Chondrocyte (in vitro differentiated cells): ENCODE results near the gene TMEM196. TPM values are rescaled to one million over a fixed set of nuclear protein-coding genes. Genes with fewer than 3 reads are reported as not detected.

Experiments
- DNase-seq: peaks from one replicate; pipeline ENCODE4 v3.0.0; 2021; ENCODE audit warnings: mixed read lengths, low spot score
- H3K27ac Mint-ChIP-seq: one replicate; pipeline ENCODE4 v1.8.0; 2021; ENCODE audit warnings: mild to moderate bottlenecking, moderate library complexity, mixed read lengths; ENCODE audit not compliant: unreplicated experiment
- H3K27me3 Mint-ChIP-seq: 2 replicates; pipeline ENCODE4 v1.8.0; 2021; ENCODE audit warnings: low read depth, mixed read lengths
- H3K36me3 Mint-ChIP-seq: 2 replicates; pipeline ENCODE4 v1.8.0; 2021; ENCODE audit warnings: low read depth, mixed read lengths
- H3K4me1 Mint-ChIP-seq: 2 replicates; pipeline ENCODE4 v1.8.0; 2021; ENCODE audit warnings: low read depth, mild to moderate bottlenecking, mixed read lengths
- H3K4me3 Mint-ChIP-seq: one replicate; pipeline ENCODE4 v1.8.0; 2021; ENCODE audit warnings: mild to moderate bottlenecking, moderate library complexity, mixed read lengths; ENCODE audit not compliant: unreplicated experiment
- H3K9me3 Mint-ChIP-seq: 2 replicates; pipeline ENCODE4 v1.8.0; 2021; ENCODE audit warnings: low read depth, mixed read lengths
- CTCF ChIP-seq: fragments of 200-600 bp; sonication (generic); IDR thresholded peaks from 2 replicates; pipeline ENCODE4 v1.5.0; 2021; ENCODE audit warnings: antibody characterized with exemption, mild to moderate bottlenecking, moderate library complexity
- total RNA-seq: library from RNA; stranded (reverse); gene quantifications from 3 replicates; pipeline ENCODE4 v1.2.1, GENCODE V29; 2021

The TMEM196 gene
- total RNA-seq, 1 donor from 2014 or later, result not detected

GRCh38 chr7:19798986-19799385 lies 25.6 kb upstream of the TMEM196 start:
- no peak overlapping the region for H3K27ac Mint-ChIP-seq
- TF ChIP-seq CTCF, result no peak
- no peak for DNase-seq

GRCh38 chr7:19783541-19783940 lies 10.1 kb upstream of the TMEM196 start:
- no peak overlapping the region for H3K27ac Mint-ChIP-seq
- H3K36me3 Mint-ChIP-seq, result no peaks in the 10 kb centered on the region
- DNase-seq, result no peak
- H3K9me3 Mint-ChIP-seq, result peaks cover 16% of the 10 kb centered on the region
- no peak overlapping the region for H3K4me3 Mint-ChIP-seq
- no peaks in the 10 kb centered on the region for H3K4me1 Mint-ChIP-seq
- no peak for TF ChIP-seq CTCF
- peaks cover 12% of the 10 kb centered on the region for H3K27me3 Mint-ChIP-seq

More at GRCh38 chr7:19798986-19799385, 25.6 kb upstream of the TMEM196 start:
- no peaks in the 10 kb centered on the region for H3K9me3 Mint-ChIP-seq
- H3K36me3 Mint-ChIP-seq, result no peaks in the 10 kb centered on the region
- no peaks in the 10 kb centered on the region for H3K4me1 Mint-ChIP-seq
- no peak overlapping the region for H3K4me3 Mint-ChIP-seq
- H3K27me3 Mint-ChIP-seq, result peaks cover 10% of the 10 kb centered on the region

DNA sequence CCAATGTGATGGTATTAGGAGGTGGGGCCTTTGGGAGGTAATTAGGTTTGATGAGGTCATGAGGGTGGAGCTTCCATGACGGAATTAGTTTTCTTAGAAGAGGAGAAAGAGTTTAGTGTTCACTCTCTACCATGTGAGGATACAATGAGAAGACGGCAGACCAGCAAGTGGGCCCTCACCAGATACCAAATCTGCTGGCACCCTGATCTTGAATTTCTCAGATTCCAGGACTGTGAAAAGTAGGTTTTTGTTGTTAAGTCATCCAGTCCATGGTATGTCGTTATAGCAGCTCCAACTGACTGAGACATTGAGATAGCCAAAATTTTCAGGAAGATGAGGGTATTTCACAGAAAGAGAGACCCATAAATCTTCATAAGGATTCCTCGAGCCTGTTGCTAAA lies 3.6 kb upstream of the TMEM196 start:
- Mint-ChIP-seq H3K4me1 (peaks cover 14% of the 10 kb centered on the region), H3K36me3 (no peaks in the 10 kb centered on the region), H3K4me3 (no peak overlapping the region), H3K27ac (no peak overlapping the region), H3K27me3 (peaks cover 40% of the 10 kb centered on the region), H3K9me3 (no peaks in the 10 kb centered on the region)
- no peak for TF ChIP-seq CTCF
- DNase-seq, result no peak

DNA sequence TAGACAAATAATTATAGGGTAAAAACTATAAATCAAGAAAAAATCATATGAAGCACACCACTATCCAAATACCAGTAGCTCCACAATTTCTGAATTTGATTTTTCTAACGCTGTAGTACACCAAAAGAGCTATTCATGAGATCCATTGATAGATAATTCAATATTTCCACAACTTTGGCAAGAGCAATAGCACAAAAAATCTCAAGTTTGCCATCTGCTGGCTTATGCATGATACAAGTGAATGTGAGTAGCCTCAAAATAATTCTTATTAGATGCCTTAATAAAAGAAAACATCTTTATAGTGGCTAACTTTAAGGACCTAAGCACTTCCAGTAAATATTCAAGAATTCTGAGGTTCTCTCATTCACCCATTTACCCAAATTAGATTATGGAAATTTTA lies 2.2 kb upstream of the TMEM196 start:
- peaks cover 44% of the 10 kb centered on the region for H3K27me3 Mint-ChIP-seq

GRCh38 chr7:19772306-19772705 lies 1.1 kb downstream of the TMEM196 start:
- Mint-ChIP-seq H3K4me1 (peaks cover 14% of the 10 kb centered on the region), H3K36me3 (no peaks in the 10 kb centered on the region), H3K9me3 (no peaks in the 10 kb centered on the region), H3K27me3 (peaks cover 43% of the 10 kb centered on the region), H3K4me3 (peak overlapping the region; percentile 60), H3K27ac (no peak overlapping the region)
- no peak for TF ChIP-seq CTCF
- no peak for DNase-seq

More for the DNA sequence above, 2.2 kb upstream of the TMEM196 start:
- H3K27ac Mint-ChIP-seq, result no peak overlapping the region
- no peak overlapping the region for H3K4me3 Mint-ChIP-seq
- H3K9me3 Mint-ChIP-seq, result no peaks in the 10 kb centered on the region
- DNase-seq, result no peak
- TF ChIP-seq CTCF, result peak; percentile 52
- H3K36me3 Mint-ChIP-seq, result no peaks in the 10 kb centered on the region
- H3K4me1 Mint-ChIP-seq, result peaks cover 14% of the 10 kb centered on the region
